H9 (cell line): ENCODE measurements around the gene NR2F1-AS1. TPM values are rescaled to one million over a fixed set of nuclear protein-coding genes. Genes with fewer than 3 reads are reported as not detected.

Source experiments
- DNase-seq: peaks from one replicate; pipeline ENCODE4 v3.0.0-alpha.2; 2017
- H2AFZ ChIP-seq: one replicate; pipeline ENCODE4 v1.6.1; 2013; ENCODE audit warnings: mild to moderate bottlenecking, low read length, control low read depth, moderate library complexity
- H2AK5ac ChIP-seq: 2 replicates; pipeline ENCODE4 v1.6.1; 2013; ENCODE audit warnings: low read length, control low read depth, mixed read lengths; ENCODE audit not compliant: insufficient read length
- H2BK120ac ChIP-seq: one replicate; pipeline ENCODE4 v1.6.1; 2013; ENCODE audit warnings: low read depth, mild to moderate bottlenecking, low read length, control low read depth, inconsistent platforms; ENCODE audit not compliant: poor library complexity, severe bottlenecking
- H2BK12ac ChIP-seq: 2 replicates; pipeline ENCODE4 v1.6.1; 2013; ENCODE audit warnings: low read length, control low read depth, mixed read lengths, low read depth; ENCODE audit not compliant: insufficient read length
- H2BK15ac ChIP-seq: 2 replicates; pipeline ENCODE4 v1.6.1; 2013; ENCODE audit warnings: low read depth, low read length, control low read depth
- H2BK20ac ChIP-seq: one replicate; pipeline ENCODE4 v1.6.1; 2013; ENCODE audit warnings: low read depth, mild to moderate bottlenecking, low read length, control low read depth, inconsistent platforms; ENCODE audit not compliant: poor library complexity, severe bottlenecking
- H2BK5ac ChIP-seq: 2 replicates; pipeline ENCODE4 v1.6.1; 2013; ENCODE audit warnings: low read length, control low read depth, mixed read lengths; ENCODE audit not compliant: insufficient read length
- H3K14ac ChIP-seq: 2 replicates; pipeline ENCODE4 v1.6.1; 2013; ENCODE audit warnings: low read length, control low read depth; ENCODE audit not compliant: insufficient read depth
- H3K18ac ChIP-seq: 2 replicates; pipeline ENCODE4 v1.6.1; 2013; ENCODE audit warnings: low read depth, mild to moderate bottlenecking, mixed read lengths, low read length, control low read depth; ENCODE audit not compliant: insufficient read length
- H3K23ac ChIP-seq: 2 replicates; pipeline ENCODE4 v1.6.1; 2013; ENCODE audit warnings: low read length, control low read depth, mixed read lengths, low read depth; ENCODE audit not compliant: insufficient read length
- H3K23me2 ChIP-seq: 2 replicates; pipeline ENCODE4 v1.6.1; 2013; ENCODE audit warnings: low read depth, mild to moderate bottlenecking, mixed read lengths, low read length, control low read depth; ENCODE audit not compliant: insufficient read length, poor library complexity, severe bottlenecking
- H3K27ac ChIP-seq: 2 replicates; pipeline ENCODE4 v1.5.1; 2013; ENCODE audit warnings: low read length, control low read depth, mixed read lengths, low read depth; ENCODE audit not compliant: insufficient read length
- H3K27me3 ChIP-seq: 2 replicates; pipeline ENCODE4 v1.6.1; 2013; ENCODE audit warnings: low read length, control low read depth, inconsistent platforms; ENCODE audit not compliant: insufficient read depth
- H3K4ac ChIP-seq: 2 replicates; pipeline ENCODE4 v1.6.1; 2013; ENCODE audit warnings: low read depth, mild to moderate bottlenecking, control low read depth, inconsistent platforms, low read length, moderate library complexity
- H3K4me1 ChIP-seq: 2 replicates; pipeline ENCODE4 v1.6.1; 2013; ENCODE audit warnings: low read length, control low read depth, inconsistent platforms; ENCODE audit not compliant: insufficient read depth
- H3K4me2 ChIP-seq: 2 replicates; pipeline ENCODE4 v1.6.1; 2013; ENCODE audit warnings: low read length, control low read depth, mixed read lengths; ENCODE audit not compliant: insufficient read length, insufficient read depth
- H3K56ac ChIP-seq: 2 replicates; pipeline ENCODE4 v1.6.1; 2013; ENCODE audit warnings: low read depth, mild to moderate bottlenecking, mixed read lengths, low read length, control low read depth; ENCODE audit not compliant: insufficient read length
- H3K79me1 ChIP-seq: 2 replicates; pipeline ENCODE4 v1.6.1; 2013; ENCODE audit warnings: low read depth, mild to moderate bottlenecking, moderate library complexity, low read length, control low read depth, inconsistent platforms; ENCODE audit not compliant: insufficient read depth, poor library complexity, severe bottlenecking
- H3K79me2 ChIP-seq: 2 replicates; pipeline ENCODE4 v1.6.1; 2013; ENCODE audit warnings: low read length, control low read depth, inconsistent platforms; ENCODE audit not compliant: insufficient read depth
- H3K9ac ChIP-seq: 2 replicates; pipeline ENCODE4 v1.6.1; 2013; ENCODE audit warnings: low read length, control low read depth, mixed read lengths; ENCODE audit not compliant: insufficient read length; ENCODE audit errors: extremely low read depth
- H3K9me3 ChIP-seq: one replicate; pipeline ENCODE4 v1.6.1; 2013; ENCODE audit warnings: low read depth, low read length, inconsistent platforms; ENCODE audit not compliant: control insufficient read depth
- H3T11ph ChIP-seq: one replicate; pipeline ENCODE4 v1.6.1; 2013; ENCODE audit warnings: mild to moderate bottlenecking, low read length, control low read depth, inconsistent platforms
- H4K20me1 ChIP-seq: one replicate; pipeline ENCODE4 v1.6.1; 2013; ENCODE audit not compliant: control insufficient read depth, insufficient read length, insufficient read depth
- H4K5ac ChIP-seq: 2 replicates; pipeline ENCODE4 v1.6.1; 2013; ENCODE audit warnings: low read depth, mild to moderate bottlenecking, mixed read lengths, low read length, control low read depth; ENCODE audit not compliant: insufficient read length
- H4K8ac ChIP-seq: replicated peaks from 2 replicates; pipeline ENCODE4 v1.6.1; 2013; ENCODE audit warnings: low read length, control low read depth, mixed read lengths, low read depth; ENCODE audit not compliant: insufficient read length
- H4K91ac ChIP-seq: 2 replicates; pipeline ENCODE4 v1.6.1; 2013; ENCODE audit warnings: low read depth, mild to moderate bottlenecking, moderate library complexity, mixed read lengths, low read length, control low read depth; ENCODE audit not compliant: insufficient read length
- H3K27ac Mint-ChIP-seq, 3 experiments: 2 replicates in 2 of 3; 3 replicates in 1 of 3; pipeline ENCODE4 v1.8.0; 2020 to 2021; ENCODE audit warnings: mixed read lengths in 3 of 3, mild to moderate bottlenecking in 1 of 3, moderate library complexity in 1 of 3
- H3K27me3 Mint-ChIP-seq: 2 replicates; pipeline ENCODE4 v1.8.0; 2021; ENCODE audit warnings: low read depth, mild to moderate bottlenecking, moderate library complexity, mixed read lengths
- H3K36me3 Mint-ChIP-seq, 3 experiments: 2 replicates in 2 of 3; 3 replicates in 1 of 3; pipeline ENCODE4 v1.8.0; 2020 to 2021; ENCODE audit warnings: low read depth in 3 of 3, mixed read lengths in 3 of 3; ENCODE audit not compliant: insufficient read depth in 1 of 3
- H3K4me1 Mint-ChIP-seq, 2 experiments: 2 replicates each; pipeline ENCODE4 v1.8.0; 2020; ENCODE audit warnings: mixed read lengths in 2 of 2
- H3K4me3 Mint-ChIP-seq, 2 experiments: 2 replicates in 1 of 2; 3 replicates in 1 of 2; pipeline ENCODE4 v1.8.0; 2020 to 2021; ENCODE audit warnings: mild to moderate bottlenecking in 2 of 2, mixed read lengths in 2 of 2, moderate library complexity in 1 of 2
- H3K9me3 Mint-ChIP-seq, 2 experiments: 2 replicates in 1 of 2; 3 replicates in 1 of 2; pipeline ENCODE4 v1.8.0; 2020; ENCODE audit warnings: mild to moderate bottlenecking in 2 of 2, mixed read lengths in 2 of 2, moderate library complexity in 1 of 2
- CTCF ChIP-seq: fragments of 200-600 bp; sonication (generic); conservative IDR thresholded peaks from 3 replicates; pipeline ENCODE4 v1.8.0; 2021; ENCODE audit warnings: antibody characterized with exemption, mild to moderate bottlenecking
- WGBS: extraction: QIAGEN DNeasy Blood & Tissue Kit; methylation state at CpG from one replicate; pipeline ENCODE4 v1.1.7; 2013; ENCODE audit warnings: missing lambda C conversion rate, low lambda C conversion rate, mixed read lengths; ENCODE audit not compliant: insufficient read length; ENCODE audit errors: extremely low coverage; 5-methylcytosine and 5-hydroxymethylcytosine counted together
- total RNA-seq: library from RNA; stranded (reverse); gene quantifications from 2 replicates; pipeline ENCODE4 v1.2.1, GENCODE V29; 2021

NR2F1-AS1 gene
- total RNA-seq, 1 experiment from 2014 or later = 1.9 TPM

- peak overlapping the region; percentile 10 for H3K4me2 ChIP-seq
- no peak for DNase-seq
- H2BK20ac ChIP-seq = no peak overlapping the region
- H4K91ac ChIP-seq = no peak overlapping the region
- H3T11ph ChIP-seq = no peak overlapping the region
- Mint-ChIP-seq H3K27ac (peak overlapping the region; percentile 34 to 58 (median 42); a peak in 4 of 7 replicates), H3K4me1 (peaks cover 53 to 62% of the 10 kb centered on the region in 2 experiments), H3K36me3 (no peaks in the 10 kb centered on the region; a peak in 1 of 7 replicates), H3K9me3 (no peaks in the 10 kb centered on the region), H3K4me3 (no peak overlapping the region), H3K27me3 (no peaks in the 10 kb centered on the region)
- H2BK12ac ChIP-seq = no peak overlapping the region
- no peak overlapping the region for H2AFZ ChIP-seq
- no peak overlapping the region for H3K56ac ChIP-seq
- H3K27ac ChIP-seq = peak overlapping the region; percentile 47
- H2AK5ac ChIP-seq = no peak overlapping the region
- no peak overlapping the region for H4K8ac ChIP-seq
- no peaks in the 10 kb centered on the region for H3K23me2 ChIP-seq
- H3K9me3 ChIP-seq = no peaks in the 10 kb centered on the region
- H3K79me2 ChIP-seq = no peaks in the 10 kb centered on the region
- H3K23ac ChIP-seq = no peak overlapping the region
- TF ChIP-seq CTCF = no peak
- peaks cover 16% of the 10 kb centered on the region for H3K4me1 ChIP-seq
- no peaks in the 10 kb centered on the region for H4K20me1 ChIP-seq
- H3K9ac ChIP-seq = no peak overlapping the region
- H4K5ac ChIP-seq = no peak overlapping the region
- H3K14ac ChIP-seq = no peak overlapping the region
- H3K27me3 ChIP-seq = no peaks in the 10 kb centered on the region
- no peak overlapping the region for H2BK15ac ChIP-seq
- H3K18ac ChIP-seq = no peak overlapping the region
- no peak overlapping the region for H3K4ac ChIP-seq
- no peaks in the 10 kb centered on the region for H3K79me1 ChIP-seq
- WGBS = no CpG with 5 or more reads among the region's 3 CpGs
- no peak overlapping the region for H2BK120ac ChIP-seq
- no peak overlapping the region for H2BK5ac ChIP-seq
Observed at GRCh38 chr5:93423300-93423699, 157.7 kb downstream of the NR2F1-AS1 start.
